Mucosa of descending colon (tissue), 3 donors: ENCODE measurements around the gene MAGEF1. TPM values are rescaled to one million over a fixed set of nuclear protein-coding genes. Genes with fewer than 3 reads are reported as not detected.
A peak's percentile ranks its signal among the peaks of the same experiment; 100 is the strongest.

ENCODE experiments used
- ATAC-seq: fragments of 200-7000 bp; cut with Tn5 transposase; one replicate; pipeline ENCODE4 v1.9.1; 2020; ENCODE audit warnings: mild to moderate bottlenecking, moderate library complexity
- DNase-seq, 3 donors: peaks; one replicate each; pipeline ENCODE4 v3.0.0-alpha.2; 2020
- H3K36me3 ChIP-seq: fragments of 200-600 bp; one replicate; pipeline ENCODE4 v1.8.0; 2021; ENCODE audit warnings: low read depth, mild to moderate bottlenecking
- H3K4me1 ChIP-seq: fragments of 200-600 bp; one replicate; pipeline ENCODE4 v1.8.0; 2021; ENCODE audit warnings: low read depth, mild to moderate bottlenecking
- H3K4me3 ChIP-seq: fragments of 200-600 bp; one replicate; pipeline ENCODE4 v1.8.0; 2021; ENCODE audit warnings: mild to moderate bottlenecking
- H3K9me3 ChIP-seq: fragments of 200-600 bp; one replicate; pipeline ENCODE4 v1.8.0; 2021; ENCODE audit warnings: mild to moderate bottlenecking
- intact Hi-C, 2 donors: fragments of 100-400 bp; cut with DNase I in 1 of 2; cut with micrococcal nuclease in 1 of 2; formaldehyde crosslinking; loops; one replicate each; pipeline versions ENCODE4 v1.11.0 to v1.11.1; 2022; cut with DNase I, micrococcal nuclease
- total RNA-seq, 3 donors: library from RNA; stranded (reverse); fragmentation: NEBNext Ultra II Directional in 2 of 3; extraction: Animal tissue kit (Norgen Biotek cat#: 25700) in 2 of 3; gene quantifications; one replicate each; pipeline versions ENCODE4 v1.2.1 to v1.2.4, GENCODE V29; 2021 to 2023
- TF ChIP-seq, protein P1 (sequence below): fragments of 200-600 bp; IDR thresholded peaks from one replicate; pipeline ENCODE4 v1.8.0; 2022; ENCODE audit warnings: antibody characterized with exemption, mild to moderate bottlenecking
- donor health status: DM: no; HTN: no; CAD: no; lungs with moderate emphysema.
- donor health status: DM: no; HTN: no; CAD: no.
- donor health status: DM: no; HTN: yes; CAD: no.

The MAGEF1 gene
- total RNA-seq, 3 donors from 2014 or later, result 17.3 to 30.2 (median 24.4) TPM

DNA sequence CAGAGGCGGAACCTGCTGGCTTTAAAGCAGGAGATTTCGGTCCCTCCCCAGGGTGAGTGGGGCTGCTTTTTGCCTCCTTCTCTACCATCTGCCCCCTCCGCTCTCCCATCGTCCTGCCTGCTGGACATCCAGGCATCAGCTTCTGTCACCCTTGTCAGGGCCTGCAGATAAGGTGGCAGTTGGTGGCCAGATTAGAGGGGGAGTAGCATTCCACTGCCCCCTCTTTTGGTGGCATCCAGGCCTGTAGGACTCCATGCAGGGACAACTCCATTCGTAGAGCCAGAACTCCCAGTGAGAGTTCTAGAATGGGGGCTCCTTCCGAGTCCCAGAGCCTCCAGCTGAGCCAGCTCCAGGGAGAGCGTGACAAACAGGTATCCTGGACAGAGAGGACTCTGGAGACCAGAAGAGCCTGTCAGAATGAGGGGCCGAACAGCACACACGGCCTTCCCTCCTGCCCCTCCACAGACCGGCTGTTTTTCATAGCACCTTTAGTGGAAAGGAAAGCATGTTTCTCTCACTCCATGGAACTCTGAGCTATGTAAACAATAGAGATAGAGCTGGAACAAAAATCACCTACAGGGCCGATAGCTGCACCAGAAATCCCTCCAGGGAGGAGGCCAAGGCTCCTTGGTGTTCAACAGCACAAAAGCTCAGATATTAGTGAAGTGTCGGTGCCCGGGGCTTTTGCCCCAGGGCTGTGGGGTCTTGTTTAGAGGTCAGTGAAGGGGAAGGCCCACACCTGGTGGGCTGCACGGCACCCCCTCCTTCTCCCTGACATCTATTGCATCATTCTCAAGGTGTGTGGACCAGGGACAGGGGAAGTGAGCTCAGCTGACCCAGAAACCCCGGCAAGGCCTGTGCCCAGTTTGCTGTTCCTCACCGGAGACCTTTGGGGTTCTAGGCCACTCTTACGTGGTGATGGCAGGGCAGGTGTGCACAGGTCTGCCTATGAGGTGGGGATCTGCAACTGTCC, 34.2 kb downstream of the MAGEF1 start:
- ATAC-seq (no peak), DNase-seq (no peak)
- Histone ChIP-seq H3K9me3 (no peaks in the 10 kb centered on the region), H3K4me3 (no peak overlapping the region), H3K36me3 (no peaks in the 10 kb centered on the region), H3K4me1 (no peaks in the 10 kb centered on the region)
- TF ChIP-seq, protein P1, sequence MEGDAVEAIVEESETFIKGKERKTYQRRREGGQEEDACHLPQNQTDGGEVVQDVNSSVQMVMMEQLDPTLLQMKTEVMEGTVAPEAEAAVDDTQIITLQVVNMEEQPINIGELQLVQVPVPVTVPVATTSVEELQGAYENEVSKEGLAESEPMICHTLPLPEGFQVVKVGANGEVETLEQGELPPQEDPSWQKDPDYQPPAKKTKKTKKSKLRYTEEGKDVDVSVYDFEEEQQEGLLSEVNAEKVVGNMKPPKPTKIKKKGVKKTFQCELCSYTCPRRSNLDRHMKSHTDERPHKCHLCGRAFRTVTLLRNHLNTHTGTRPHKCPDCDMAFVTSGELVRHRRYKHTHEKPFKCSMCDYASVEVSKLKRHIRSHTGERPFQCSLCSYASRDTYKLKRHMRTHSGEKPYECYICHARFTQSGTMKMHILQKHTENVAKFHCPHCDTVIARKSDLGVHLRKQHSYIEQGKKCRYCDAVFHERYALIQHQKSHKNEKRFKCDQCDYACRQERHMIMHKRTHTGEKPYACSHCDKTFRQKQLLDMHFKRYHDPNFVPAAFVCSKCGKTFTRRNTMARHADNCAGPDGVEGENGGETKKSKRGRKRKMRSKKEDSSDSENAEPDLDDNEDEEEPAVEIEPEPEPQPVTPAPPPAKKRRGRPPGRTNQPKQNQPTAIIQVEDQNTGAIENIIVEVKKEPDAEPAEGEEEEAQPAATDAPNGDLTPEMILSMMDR, result no peak
- intact Hi-C loops, result no loop called here

- intact Hi-C loops, result no loop called here
- DNase-seq (no peak), ATAC-seq (peak; percentile 34)
- Histone ChIP-seq H3K4me1 (no peaks in the 10 kb centered on the region), H3K9me3 (no peaks in the 10 kb centered on the region), H3K36me3 (no peaks in the 10 kb centered on the region), H3K4me3 (no peak overlapping the region)
- TF ChIP-seq, protein P1, result no peak
Measured at GRCh38 chr3:184676927-184677326, 34.9 kb downstream of the MAGEF1 start.

DNA sequence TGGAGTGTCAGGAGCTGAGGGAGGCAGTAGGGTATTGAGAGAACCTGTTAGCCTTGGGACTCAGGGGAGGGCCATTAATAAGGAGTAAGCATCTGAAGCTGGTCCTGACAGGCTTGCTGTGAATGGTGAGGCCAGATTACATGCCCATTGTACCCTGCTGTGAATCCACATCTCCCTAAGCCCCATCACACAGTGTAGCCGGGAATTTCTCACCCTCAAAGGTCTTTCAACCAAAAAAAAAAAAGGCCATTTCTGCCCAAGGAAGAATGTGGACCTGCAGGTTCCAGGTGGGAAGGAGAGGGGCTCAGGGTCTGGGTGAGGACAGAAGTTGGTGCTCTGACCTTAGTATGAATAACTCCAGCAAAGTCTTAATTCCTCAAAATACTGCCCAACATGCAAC, 37.2 kb downstream of the MAGEF1 start:
- intact Hi-C loops, result no loop called here
- ATAC-seq, result no peak
- no peak for DNase-seq
- no peaks in the 10 kb centered on the region for H3K4me1 ChIP-seq
- H3K36me3 ChIP-seq, result no peaks in the 10 kb centered on the region
- TF ChIP-seq, protein P1, result no peak
- no peak overlapping the region for H3K4me3 ChIP-seq
- H3K9me3 ChIP-seq, result no peaks in the 10 kb centered on the region

DNA sequence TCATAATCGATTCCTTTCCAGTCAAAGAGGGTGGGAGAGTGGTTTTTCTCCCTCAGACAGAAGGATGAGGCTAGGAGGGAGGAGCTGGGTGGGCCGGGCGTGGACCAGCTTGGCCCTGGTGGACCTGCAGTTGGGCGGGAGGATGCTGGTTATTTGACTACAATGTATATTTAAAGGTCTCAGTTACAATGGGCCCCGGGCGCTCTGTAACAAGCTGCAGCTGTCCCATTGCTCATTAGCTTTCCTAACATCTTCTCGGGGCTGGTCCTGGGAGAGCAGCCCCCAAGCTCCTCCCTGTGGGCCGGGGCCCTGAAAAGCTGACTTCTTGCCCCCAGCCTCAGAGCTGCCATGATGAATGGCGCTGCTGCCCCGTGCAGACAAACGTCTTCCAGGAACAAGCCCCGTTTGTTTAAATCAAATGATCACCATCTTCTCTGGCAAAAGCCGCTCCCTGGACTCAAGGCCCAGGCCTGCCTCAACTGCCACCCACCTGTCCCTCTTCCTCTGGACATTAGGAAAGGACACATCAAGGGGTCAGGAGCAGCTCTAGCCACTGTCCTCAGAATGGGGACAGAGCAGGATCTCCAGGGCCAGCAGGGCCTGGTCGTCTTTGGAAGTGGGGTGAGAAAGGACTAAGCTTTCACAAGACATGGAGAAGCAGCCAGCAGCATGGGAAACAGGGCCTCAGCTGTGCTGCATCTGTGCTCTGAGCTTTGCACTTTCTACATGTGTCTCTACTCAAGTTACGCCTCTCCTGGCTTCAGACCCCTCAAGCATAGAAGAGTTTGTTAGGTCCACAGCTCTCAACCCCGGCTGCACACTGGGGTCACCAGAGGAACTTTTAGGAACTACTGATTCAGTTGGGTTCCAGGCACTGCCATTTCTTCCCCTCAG, 38.6 kb downstream of the MAGEF1 start:
- ATAC-seq (no peak), DNase-seq (no peak)
- Histone ChIP-seq H3K4me3 (no peak overlapping the region), H3K36me3 (no peaks in the 10 kb centered on the region), H3K4me1 (no peaks in the 10 kb centered on the region), H3K9me3 (no peaks in the 10 kb centered on the region)
- TF ChIP-seq, protein P1, result no peak
- intact Hi-C loops, result no loop called here

DNA sequence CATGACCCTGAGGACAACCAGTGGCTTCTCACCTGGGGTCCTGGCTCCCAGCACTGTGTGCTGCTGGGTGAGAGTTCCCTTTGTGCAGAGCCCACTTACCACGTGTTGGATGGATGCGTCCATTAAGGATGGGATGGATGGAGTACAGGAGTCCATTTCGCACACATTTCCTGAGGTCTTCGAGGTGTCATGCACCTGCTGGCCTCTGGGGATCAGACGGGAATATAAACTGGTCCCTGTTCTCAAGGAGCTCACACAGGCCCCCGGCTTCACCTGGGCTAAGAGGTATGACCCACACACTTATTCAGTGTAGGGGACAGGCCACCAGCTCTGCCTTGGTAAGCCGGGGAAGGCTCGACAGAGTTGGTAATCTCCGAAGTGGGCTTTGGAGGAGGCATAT, 39.5 kb downstream of the MAGEF1 start:
- TF ChIP-seq, protein P1, result no peak
- Histone ChIP-seq H3K36me3 (no peaks in the 10 kb centered on the region), H3K4me3 (no peak overlapping the region), H3K9me3 (no peaks in the 10 kb centered on the region), H3K4me1 (no peaks in the 10 kb centered on the region)
- intact Hi-C loops, result no loop called here
- DNase-seq (no peak), ATAC-seq (no peak)
